ENCODE measurements around the gene SREBF2.

The SREBF2 gene

GRCh38 chr22:41832553-41833368 lies at the start of gene SREBF2:
Gene SREBF2, plus strand, starts transcription at chr22:41833105. Its CDS starts 166 bp downstream, at chr22:41833271.
- peak; percentile 99 for DNase-seq (ENCODE audit: low spot score)

- DNase-seq (ENCODE audit: low spot score): no peak
These were observed 45.6 kb upstream of the SREBF2 start for GRCh38 chr22:41787331-41787730.

DNA sequence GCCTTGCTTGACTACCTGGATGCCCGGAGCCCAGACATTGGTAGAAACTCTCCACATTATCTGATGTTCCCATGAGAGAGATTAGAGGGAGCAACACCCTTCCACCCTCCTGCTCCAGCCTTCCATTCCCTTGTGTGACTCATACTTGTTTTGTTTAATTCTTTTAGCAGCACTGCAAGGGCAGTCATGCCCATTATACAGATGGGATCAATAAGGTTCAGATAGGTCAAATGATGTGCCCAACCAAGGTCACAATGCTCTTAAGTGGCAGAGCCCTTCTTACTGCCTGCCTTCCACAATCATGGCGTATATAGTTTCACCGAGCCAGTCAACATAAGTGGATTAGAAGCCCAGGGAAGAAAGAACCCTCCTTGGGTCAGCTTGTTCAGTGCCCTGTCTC lies 39.0 kb upstream of the SREBF2 start:
- no peak for DNase-seq (ENCODE audit: low spot score)

GRCh38 chr22:41798736-41799135 lies 34.2 kb upstream of the SREBF2 start:
- DNase-seq (ENCODE audit: low spot score): no peak

GRCh38 chr22:41799486-41800347 lies 33.2 kb upstream of the SREBF2 start:
- peak; percentile 63 for DNase-seq (ENCODE audit: low spot score)

- DNase-seq (ENCODE audit: low spot score): peak; percentile 98
These were observed 32.4 kb upstream of the SREBF2 start, which contains the start of gene CCDC134 for GRCh38 chr22:41800348-41801146. Gene CCDC134, plus strand, starts transcription at chr22:41800679. Its CDS starts 8,212 bp downstream, at chr22:41808891.

DNA sequence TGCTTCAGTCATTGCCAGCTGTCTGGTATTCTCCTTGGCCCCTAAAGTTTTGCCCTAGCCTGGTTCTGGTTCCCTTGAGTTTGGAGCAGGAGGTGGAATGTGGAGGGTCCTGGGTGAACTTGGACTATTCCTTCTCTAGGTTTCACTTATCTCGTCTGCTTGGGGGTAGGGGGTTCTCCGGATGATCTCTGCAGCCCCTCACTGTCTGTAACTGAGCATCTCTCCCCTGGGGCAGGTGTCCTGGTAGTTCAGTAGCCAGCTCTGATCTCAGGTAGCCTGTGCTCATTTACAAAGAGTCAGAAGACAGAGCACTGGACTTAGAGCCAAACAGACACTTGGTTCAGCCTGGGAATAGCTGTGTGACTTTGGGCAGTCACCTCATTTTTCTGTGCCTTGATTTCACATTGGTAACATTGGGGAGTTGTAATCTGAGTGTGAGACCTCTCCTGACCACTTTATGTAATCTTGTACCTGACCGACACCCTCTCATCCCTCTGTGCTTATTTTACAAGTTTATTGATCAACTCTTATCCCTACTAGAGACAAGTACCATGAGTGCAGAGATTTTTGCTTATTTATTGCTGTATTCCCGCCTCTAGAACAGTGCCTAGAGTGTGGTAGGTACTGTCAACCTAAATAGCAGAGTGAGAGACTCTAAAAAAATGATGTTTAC lies 31.6 kb upstream of the SREBF2 start:
- DNase-seq (ENCODE audit: low spot score): peak; percentile 15

GRCh38 chr22:41801886-41802285 lies 31.0 kb upstream of the SREBF2 start:
- no peak for DNase-seq (ENCODE audit: low spot score)

DNA sequence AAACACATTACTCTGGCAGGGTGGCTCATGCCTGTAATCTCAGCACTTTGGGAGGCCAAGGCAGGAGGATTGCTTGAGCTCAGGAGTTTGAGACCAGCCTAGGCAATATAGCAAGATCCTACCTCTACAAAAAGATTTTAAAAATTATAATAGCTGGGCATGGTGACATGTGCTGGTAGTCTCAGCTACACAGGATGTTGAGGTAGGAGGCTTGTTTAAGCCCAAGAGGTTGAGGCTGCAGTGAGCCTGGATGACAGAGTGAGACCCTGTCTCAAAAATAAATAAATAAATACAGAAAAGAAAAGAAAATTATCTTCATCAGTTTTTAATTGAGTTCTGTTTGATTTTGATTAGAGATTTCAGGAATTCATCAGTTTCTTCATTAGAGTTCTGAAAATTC lies 27.3 kb upstream of the SREBF2 start:
- DNase-seq (ENCODE audit: low spot score): no peak

DNA sequence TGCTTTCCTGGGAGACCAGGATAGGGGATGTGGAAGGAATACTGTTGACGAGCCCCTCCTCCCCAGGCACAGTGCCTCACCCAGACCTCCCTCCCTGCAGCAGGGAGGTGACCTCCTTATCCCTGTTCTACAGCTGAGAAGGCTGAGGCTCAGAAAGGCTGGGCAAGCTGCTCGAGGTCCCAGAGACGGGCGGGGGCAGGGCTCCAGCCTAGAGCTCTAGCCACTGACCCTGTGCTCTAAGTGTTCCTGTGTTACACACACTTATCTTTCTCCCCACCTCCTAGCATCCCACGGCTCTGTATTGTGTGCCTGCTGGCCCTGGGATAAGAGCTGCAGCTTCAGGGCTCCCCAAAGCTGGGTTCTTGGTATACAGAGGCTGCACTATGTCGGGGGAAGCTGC lies 24.5 kb upstream of the SREBF2 start:
- DNase-seq (ENCODE audit: low spot score): no peak

- no peak for DNase-seq (ENCODE audit: low spot score)
These were observed 22.9 kb upstream of the SREBF2 start for GRCh38 chr22:41810022-41810421.

- no peak for DNase-seq (ENCODE audit: low spot score)
These were observed 19.9 kb upstream of the SREBF2 start for GRCh38 chr22:41812805-41813545.

- DNase-seq (ENCODE audit: low spot score): no peak
These were observed 19.0 kb upstream of the SREBF2 start for GRCh38 chr22:41813726-41814410.

DNA sequence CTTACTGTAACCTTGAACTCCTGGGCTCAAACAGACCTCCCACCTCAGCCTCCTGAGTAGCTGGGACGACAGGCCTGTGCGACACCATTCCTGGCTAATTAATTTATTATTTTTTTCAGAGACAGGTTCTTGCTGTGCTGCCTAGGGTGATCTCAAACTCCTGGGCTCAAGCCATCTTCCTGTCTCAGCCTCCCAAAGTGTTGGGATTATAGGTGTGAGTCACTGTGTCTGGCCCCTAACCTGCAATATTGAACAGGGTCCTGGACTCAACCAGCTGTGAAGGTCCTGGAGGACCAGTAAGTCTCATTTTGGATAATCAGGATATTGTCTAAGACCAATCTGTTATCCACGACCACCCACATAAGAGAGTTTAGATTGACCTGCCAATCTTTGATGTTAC lies 17.2 kb upstream of the SREBF2 start:
- DNase-seq (ENCODE audit: low spot score): no peak

DNA sequence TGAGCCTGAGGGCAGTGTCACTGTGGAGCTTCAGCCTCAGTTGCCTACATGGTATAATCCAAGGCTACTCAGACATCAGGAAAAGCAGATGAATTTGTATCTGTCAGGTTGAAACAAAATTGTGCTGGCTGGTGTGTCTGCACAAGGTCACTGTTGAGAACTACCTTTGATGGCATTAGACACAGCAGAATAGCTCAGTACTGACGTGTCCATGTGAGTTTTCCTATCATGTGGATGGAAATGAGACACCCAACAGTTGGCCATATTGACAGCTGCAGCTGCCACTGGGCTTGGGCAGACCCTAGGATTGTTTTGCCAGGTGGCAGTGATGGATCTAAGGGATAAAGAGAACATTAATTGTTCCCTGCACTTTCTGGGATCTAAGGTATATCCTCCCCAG lies 16.7 kb upstream of the SREBF2 start:
- DNase-seq (ENCODE audit: low spot score): no peak

DNA sequence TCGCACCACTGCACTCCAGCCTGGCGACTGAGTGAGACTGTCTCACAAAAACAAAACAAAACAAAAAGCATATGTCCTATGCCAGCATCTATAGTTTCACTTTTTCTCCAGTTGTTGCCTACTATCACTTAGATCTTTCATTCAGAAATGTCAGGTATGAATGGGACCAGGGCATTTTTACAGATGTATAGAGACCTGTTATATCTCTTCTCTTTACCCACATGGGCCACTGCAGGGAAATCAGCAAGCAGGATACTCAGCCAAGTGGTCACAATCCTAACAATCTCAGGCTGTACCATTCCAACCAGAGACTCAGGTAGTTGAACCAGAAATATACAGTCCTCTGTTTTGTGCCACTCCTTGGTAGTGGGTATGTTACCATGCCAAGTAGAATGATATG lies 16.0 kb upstream of the SREBF2 start:
- DNase-seq (ENCODE audit: low spot score): no peak

GRCh38 chr22:41818011-41818410 lies 14.9 kb upstream of the SREBF2 start:
- no peak for DNase-seq (ENCODE audit: low spot score)

- no peak for DNase-seq (ENCODE audit: low spot score)
These were observed 14.3 kb upstream of the SREBF2 start for GRCh38 chr22:41818596-41818995.

DNA sequence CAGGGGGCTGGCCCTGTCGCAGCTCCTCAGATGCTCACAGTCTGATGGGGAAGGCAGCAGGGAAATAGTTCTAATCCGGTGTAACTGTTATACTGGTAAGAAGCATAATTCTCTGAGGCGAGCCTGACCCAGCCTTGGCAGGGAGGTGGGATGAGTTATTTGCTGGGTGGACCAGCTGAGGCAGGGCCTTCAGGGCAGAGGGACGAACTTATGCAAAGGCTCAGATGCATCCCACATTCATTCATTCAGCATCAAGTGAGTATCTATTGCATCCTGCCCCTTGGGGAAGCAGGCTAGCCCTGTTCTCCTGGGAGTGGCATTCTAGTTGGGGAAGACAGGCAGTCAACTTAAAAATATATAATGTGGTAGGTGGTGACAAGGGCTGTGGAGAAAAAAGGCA lies 13.6 kb upstream of the SREBF2 start:
- no peak for DNase-seq (ENCODE audit: low spot score)

DNA sequence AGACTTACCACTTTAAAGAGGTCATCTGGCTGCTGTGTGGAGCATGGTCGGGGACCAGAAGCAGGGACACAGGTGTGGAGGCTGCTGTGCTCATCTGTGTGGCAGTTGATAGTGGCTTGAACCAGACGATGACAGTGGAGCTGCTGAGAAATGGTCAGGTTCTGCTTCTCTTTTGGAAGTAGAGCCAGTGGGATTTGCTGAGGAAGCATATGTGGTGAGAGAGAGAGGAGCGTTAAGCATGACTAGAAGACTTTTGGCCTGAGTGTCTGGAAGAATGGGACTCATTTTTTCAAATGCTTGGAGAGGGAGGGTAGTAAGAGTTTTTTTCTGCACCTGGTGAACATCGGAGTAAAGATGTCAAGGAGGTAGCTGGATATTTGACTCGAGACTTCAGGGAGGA lies 12.5 kb upstream of the SREBF2 start:
- DNase-seq (ENCODE audit: low spot score): no peak
